Pancreas (tissue), 10 donors: ENCODE data around the gene SMTNL2. TPM values are rescaled to one million over a fixed set of nuclear protein-coding genes. Genes with fewer than 3 reads are reported as not detected.
A peak's percentile ranks its signal among the peaks of the same experiment; 100 is the strongest.
"Not testable (repeated sequence)": the region's sequence is repeated elsewhere in the genome, so short reads cannot be mapped to it uniquely, and the experiment has no call there.

Experiments used
- ATAC-seq, 4 donors: fragments of 200-7000 bp; cut with Tn5 transposase; one replicate each; pipeline versions ENCODE4 v1.8.0 to v1.9.1; 2020; ENCODE audit warnings: mild to moderate bottlenecking in 4 of 4, moderate library complexity in 4 of 4
- DNase-seq, 6 donors: peaks; one replicate each; pipeline ENCODE4 v3.0.0-alpha.2; 2020
- FAIRE-seq: peaks from 2 replicates; lab custom pipeline; 2012; peaks lifted over from hg19 to GRCh38; lab: Jason Lieb, UNC
- H3K27ac ChIP-seq, 4 donors: fragments of 200-600 bp; sonication (generic); 1 replicate in 3 of 4; 2 replicates in 1 of 4; pipeline versions ENCODE4 v1.5.0 to v1.8.0; 2020
- H3K27me3 ChIP-seq, 4 donors: fragments of 200-600 bp; one replicate each; pipeline ENCODE4 v1.8.0; 2021
- H3K36me3 ChIP-seq, 3 donors: fragments of 200-600 bp; sonication (generic) in 1 of 3; one replicate each; pipeline versions ENCODE4 v1.5.0 to v1.8.0; 2020 to 2021
- H3K4me1 ChIP-seq, 3 donors: fragments of 200-600 bp; one replicate each; pipeline ENCODE4 v1.8.0; 2021
- H3K4me3 ChIP-seq, 4 donors: fragments of 200-600 bp; sonication (generic) in 2 of 4; one replicate each; pipeline versions ENCODE4 v1.5.0 to v1.8.0; 2020 to 2021
- H3K9me3 ChIP-seq, 4 donors: fragments of 200-600 bp; one replicate each; pipeline ENCODE4 v1.8.0; 2021
- WGBS, 2 donors: extraction: QIAGEN DNeasy Blood & Tissue Kit; methylation state at CpG; one replicate each; pipeline ENCODE4 v1.1.7; 2013; 5-methylcytosine and 5-hydroxymethylcytosine counted together
- intact Hi-C, 3 donors: fragments of 100-400 bp; cut with DNase I; formaldehyde crosslinking; loops; one replicate each; pipeline versions ENCODE4 v1.11.1 to v1.14.2; 2022
- polyA plus RNA-seq, 2 donors: library from polyadenylated mRNA; stranded (reverse); fragments of 200-250 nt; gene quantifications; one replicate each; pipeline ENCODE4 v1.2.3, GENCODE V29; 2013
- total RNA-seq, 6 donors: library from RNA; stranded (reverse); fragmentation: NEBNext Ultra II Directional in 4 of 6; extraction: Animal tissue kit (Norgen Biotek cat#: 25700) in 4 of 6; gene quantifications; one replicate each; pipeline versions ENCODE4 v1.2.1 to v1.2.4, GENCODE V29; 2021 to 2023
- TF ChIP-seq, protein P1 (sequence below), 4 donors: fragments of 200-600 bp; sonication (generic) in 3 of 4; IDR thresholded peaks; one replicate each; pipeline versions ENCODE4 v1.5.0 to v1.8.0; 2021; ENCODE audit warnings: antibody characterized with exemption in 4 of 4
- donor health status: healthy with polysubstance abuse.
- donor health status: DM: no; HTN: no; CAD: no; lungs with moderate emphysema.
- donor health status: DM: no; HTN: no; CAD: no.
- donor health status: control.
- donor health status: control.
- donor health status: Bipolar disorder and iron deficiency.
- donor health status: DM: yes; HTN: yes; CAD: no.
- donor health status: DM: no; HTN: no; CAD: no.
- donor health status: DM: no; HTN: no; CAD: no.
- donor health status: DM: yes; HTN: yes; CAD: no.

SMTNL2 gene
- total and polyA plus RNA-seq, 8 donors: 0.09 to 0.59 (median 0.26) TPM; not detected in 2

DNA sequence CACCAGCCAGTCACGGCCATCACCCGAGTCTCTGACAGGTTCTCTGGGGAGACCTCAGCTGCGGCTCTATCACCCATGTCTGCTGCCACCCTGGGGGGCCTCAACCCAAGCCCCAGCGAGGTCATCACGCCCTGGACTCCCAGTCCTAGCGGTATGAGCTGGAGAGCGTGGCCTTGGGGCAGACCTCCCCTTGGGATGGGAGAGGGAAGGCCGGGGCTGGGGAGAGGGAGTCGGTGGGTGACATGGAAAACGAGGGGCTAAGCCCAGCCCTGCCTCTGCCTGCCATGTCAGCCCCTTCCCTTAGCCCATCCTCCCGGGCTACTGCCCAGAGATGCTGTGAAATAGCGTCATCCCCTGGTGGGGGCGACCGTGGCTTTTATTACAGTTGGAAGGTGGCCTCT is 8.7 kb downstream of the SMTNL2 start:
- intact Hi-C loops: no loop called here
- DNase-seq: peak in 1 of 6 donors; percentile 55
- H3K4me3 ChIP-seq: no peak overlapping the region
- FAIRE-seq: no peak
- WGBS, 2 donors: 74 to 89% methylated on average over 14 of the region's 14 CpGs
- H3K4me1 ChIP-seq: no peaks in the 10 kb centered on the region
- no peaks in the 10 kb centered on the region for H3K36me3 ChIP-seq
- no peak overlapping the region for H3K27ac ChIP-seq
- no peaks in the 10 kb centered on the region for H3K27me3 ChIP-seq
- TF ChIP-seq, protein P1, sequence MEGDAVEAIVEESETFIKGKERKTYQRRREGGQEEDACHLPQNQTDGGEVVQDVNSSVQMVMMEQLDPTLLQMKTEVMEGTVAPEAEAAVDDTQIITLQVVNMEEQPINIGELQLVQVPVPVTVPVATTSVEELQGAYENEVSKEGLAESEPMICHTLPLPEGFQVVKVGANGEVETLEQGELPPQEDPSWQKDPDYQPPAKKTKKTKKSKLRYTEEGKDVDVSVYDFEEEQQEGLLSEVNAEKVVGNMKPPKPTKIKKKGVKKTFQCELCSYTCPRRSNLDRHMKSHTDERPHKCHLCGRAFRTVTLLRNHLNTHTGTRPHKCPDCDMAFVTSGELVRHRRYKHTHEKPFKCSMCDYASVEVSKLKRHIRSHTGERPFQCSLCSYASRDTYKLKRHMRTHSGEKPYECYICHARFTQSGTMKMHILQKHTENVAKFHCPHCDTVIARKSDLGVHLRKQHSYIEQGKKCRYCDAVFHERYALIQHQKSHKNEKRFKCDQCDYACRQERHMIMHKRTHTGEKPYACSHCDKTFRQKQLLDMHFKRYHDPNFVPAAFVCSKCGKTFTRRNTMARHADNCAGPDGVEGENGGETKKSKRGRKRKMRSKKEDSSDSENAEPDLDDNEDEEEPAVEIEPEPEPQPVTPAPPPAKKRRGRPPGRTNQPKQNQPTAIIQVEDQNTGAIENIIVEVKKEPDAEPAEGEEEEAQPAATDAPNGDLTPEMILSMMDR (IDR thresholded peaks at IDR 0.05): no peak
- no peaks in the 10 kb centered on the region for H3K9me3 ChIP-seq
- no peak for ATAC-seq

DNA sequence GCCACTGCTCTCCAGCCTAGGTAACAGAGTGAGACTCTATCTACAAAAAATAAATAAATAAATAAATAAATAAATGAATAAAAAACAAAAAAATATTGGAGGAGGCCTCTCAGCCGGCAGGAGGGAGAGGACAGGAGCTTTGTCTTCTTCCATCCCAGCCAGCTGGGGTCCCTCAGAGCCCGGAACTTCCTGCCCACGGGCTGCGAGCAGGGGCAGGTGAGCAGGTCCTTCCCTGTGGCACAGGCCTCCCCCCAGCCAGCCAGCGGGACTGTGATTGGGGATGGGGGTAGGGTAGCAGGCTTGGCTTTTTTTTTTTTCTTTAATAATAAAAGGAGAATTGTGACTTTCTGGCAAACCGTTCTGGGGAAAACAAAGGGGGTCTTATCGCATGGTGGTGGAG is 10.1 kb downstream of the SMTNL2 start:
- FAIRE-seq (no peak), ATAC-seq (no peak), DNase-seq (no peak)
- WGBS, 2 donors: 87 to 95% methylated on average over 7 of the region's 7 CpGs
- intact Hi-C loops: no loop called here
- no peaks in the 10 kb centered on the region for H3K36me3 ChIP-seq
- H3K4me3 ChIP-seq: no peak overlapping the region
- H3K4me1 ChIP-seq: no peaks in the 10 kb centered on the region
- no peak overlapping the region for H3K27ac ChIP-seq
- no peaks in the 10 kb centered on the region for H3K27me3 ChIP-seq
- no peaks in the 10 kb centered on the region for H3K9me3 ChIP-seq
- TF ChIP-seq, protein P1 (IDR thresholded peaks at IDR 0.05): no peak

DNA sequence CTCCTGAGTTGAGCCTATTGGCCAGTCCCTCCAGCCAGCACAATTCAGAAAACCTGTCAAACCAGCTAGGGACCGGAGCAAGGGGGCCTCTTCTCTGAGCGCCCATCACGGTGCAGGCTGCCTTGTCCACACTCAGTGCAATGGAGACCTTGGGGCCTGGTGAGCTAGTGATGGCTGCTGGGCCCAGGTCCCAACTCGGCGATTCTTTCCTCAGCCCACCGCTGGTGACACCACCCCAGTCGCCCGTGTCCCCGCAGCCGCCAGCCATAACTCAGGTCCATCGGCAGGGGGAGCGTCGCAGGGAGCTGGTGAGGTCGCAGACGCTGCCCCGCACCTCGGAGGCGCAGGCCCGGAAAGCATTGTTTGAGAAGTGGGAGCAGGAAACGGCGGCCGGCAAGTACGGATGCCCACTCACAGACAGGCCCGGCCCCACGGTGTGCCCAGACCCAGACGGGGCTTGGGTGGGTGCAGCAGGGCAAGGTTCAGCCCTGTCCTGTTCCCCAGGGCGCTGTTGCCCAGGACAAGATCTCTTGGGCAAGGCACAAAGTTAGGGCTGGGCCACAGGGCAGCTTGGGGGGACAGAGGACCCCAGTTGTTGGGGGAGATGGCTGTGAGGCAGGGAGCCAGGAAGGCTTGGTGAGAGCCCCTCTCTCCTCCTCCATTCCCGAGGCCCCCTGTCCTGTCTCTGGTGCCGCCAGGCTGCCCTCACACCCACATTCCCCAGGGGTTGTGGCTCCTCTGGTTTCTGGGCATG is 10.8 kb downstream of the SMTNL2 start:
- peak in 1 of 6 donors; percentile 56 for DNase-seq
- Histone ChIP-seq H3K27me3 (no peaks in the 10 kb centered on the region), H3K9me3 (no peaks in the 10 kb centered on the region)

DNA sequence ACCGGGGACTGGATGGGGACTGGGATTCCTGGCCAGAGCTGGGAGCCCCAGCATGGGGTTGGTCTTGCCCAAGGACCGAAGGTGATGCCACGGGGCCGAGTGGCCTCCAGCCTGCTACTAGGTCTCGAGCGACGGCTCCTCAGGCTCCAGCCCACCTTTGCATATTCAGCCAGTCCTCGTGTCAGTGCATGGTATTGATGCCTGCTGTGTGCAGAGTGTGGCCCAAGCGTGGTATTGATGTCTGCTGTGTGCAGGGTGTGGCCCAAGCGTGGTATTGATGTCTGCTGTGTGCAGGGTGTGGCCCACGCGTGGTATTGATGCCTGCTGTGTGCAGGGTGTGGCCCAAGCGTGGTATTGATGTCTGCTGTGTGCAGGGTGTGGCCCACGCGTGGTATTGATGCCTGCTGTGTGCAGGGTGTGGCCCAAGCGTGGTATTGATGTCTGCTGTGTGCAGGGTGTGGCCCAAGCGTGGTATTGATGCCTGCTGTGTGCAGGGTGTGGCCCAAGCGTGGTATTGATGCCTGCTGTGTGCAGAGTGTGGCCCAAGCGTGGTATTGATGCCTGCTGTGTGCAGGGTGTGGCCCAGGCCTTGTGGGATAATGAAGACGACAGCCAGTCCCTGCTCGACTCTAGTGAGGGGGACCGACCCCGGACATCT is 11.5 kb downstream of the SMTNL2 start:
- not testable (repeated sequence) for H3K4me1 ChIP-seq, FAIRE-seq, H3K4me3 ChIP-seq

More for the DNA sequence above, 10.8 kb downstream of the SMTNL2 start:
- WGBS, 2 donors: 30 to 39% methylated on average over 28 to 29 of the region's 29 CpGs
- Histone ChIP-seq H3K4me3 (no peak overlapping the region), H3K27ac (no peak overlapping the region), H3K36me3 (no peaks in the 10 kb centered on the region), H3K4me1 (no peaks in the 10 kb centered on the region)
- FAIRE-seq: no peak
- ATAC-seq: peak; percentile 17 to 64 (median 48)
- TF ChIP-seq, protein P1 (IDR thresholded peaks at IDR 0.05): peak in 1 of 4 donors; percentile 21
- intact Hi-C loops: no loop called here

DNA sequence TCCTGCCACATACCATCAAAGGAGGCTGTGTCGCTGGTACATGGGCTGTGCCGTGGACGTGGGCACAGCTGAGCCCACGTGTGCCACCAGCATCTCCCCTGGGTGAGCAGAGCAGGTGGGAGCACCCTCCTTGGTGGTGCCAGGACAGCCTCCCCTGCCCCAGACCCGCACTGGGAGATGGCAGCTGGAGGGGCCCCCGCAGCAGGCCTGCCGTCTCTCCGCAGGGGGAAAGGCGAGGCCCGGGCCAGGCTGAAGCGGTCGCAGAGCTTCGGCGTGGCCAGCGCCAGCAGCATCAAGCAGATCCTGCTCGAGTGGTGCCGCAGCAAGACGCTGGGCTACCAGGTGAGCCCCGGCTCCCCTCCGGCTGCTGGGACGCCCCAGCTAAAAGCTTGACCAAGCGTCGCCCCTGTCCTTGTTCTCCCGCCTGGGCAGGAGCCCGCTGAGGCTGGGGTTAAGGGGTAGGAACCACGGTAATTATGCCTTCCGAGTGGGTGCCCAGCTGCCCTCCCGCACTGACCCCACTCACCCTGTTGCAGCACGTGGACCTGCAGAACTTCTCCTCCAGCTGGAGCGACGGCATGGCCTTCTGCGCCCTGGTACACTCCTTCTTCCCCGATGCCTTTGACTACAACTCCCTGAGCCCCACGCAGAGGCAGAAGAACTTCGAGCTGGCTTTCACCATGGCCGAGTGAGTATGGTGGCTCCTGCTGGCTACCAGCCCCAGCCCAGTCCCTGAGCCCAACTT is 12.5 kb downstream of the SMTNL2 start:
- Histone ChIP-seq H3K27me3 (no peaks in the 10 kb centered on the region), H3K4me3 (no peak overlapping the region), H3K9me3 (no peaks in the 10 kb centered on the region), H3K36me3 (no peaks in the 10 kb centered on the region), H3K4me1 (no peaks in the 10 kb centered on the region), H3K27ac (no peak overlapping the region)
- TF ChIP-seq, protein P1 (IDR thresholded peaks at IDR 0.05): no peak
- no peak for FAIRE-seq
- intact Hi-C loops: no loop called here
- no peak for ATAC-seq
- WGBS, 2 donors: 81 to 88% methylated on average over 36 of the region's 36 CpGs
- peak in 1 of 6 donors; percentile 53 for DNase-seq

More for the DNA sequence above, 11.5 kb downstream of the SMTNL2 start:
- 86 to 92% methylated on average over 23 of the region's 23 CpGs for WGBS, 2 donors
- peak in 1 of 6 donors; percentile 67 for DNase-seq
- H3K9me3 ChIP-seq, H3K27ac ChIP-seq, intact Hi-C loops, H3K27me3 ChIP-seq, ATAC-seq, H3K36me3 ChIP-seq: not testable (repeated sequence)
